ENCODE measurements around the gene ATP8A2. TPM values are rescaled to one million over a fixed set of nuclear protein-coding genes. Genes with fewer than 3 reads are reported as not detected.

ATP8A2 gene
- total and polyA plus RNA-seq, 9 of the 15 experiments (the other 6 are each of a cell fraction or from before 2014, with no cell fraction given), result under 0.01 to 0.33 (median 0.06) TPM; not detected in 4

DNA sequence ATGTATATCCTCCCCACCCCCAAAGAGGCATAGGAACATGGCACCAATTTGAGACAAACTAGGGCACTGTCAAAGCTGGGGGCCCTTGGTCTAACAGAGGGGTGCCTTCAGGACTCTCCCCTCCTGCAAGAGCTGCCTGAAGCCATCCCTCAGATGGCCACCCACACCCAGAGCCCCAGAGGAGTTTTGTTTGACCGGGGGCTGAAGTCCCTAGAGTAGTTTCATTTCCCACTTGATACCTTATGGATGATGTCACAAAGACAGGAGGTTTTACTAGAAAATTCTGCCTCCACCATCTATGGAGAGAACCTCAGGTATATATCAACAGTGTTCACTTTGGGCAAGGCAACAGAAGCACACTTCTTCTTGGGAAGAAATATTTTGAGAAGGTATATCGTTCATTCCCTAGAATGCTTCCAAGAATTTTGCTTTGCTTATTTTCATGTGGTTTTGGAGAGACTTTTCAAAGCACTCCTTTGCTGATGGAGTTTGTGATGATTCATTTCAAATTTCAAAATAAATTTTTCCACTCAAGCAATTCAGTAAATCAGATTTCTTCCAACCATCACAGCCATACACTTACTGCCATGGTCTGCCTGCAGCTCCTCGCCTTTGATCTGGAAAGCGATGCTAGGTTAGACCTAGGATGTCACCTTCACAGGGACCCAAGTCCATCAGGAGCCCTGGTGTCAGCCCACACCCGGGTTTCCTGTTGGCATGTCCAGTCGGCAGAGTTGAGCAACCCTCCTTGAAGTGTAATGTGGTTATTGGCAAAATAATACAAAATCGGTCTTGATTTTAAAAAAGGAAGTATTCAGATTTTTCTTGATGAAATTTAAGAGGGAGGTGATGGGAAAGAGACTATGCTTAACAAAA, 473.0 kb downstream of the ATP8A2 start:
- CTCF ChIA-PET (ENCODE audit: low intra/inter-chr PET ratio), result interaction anchor here (0.6 kb wide), 1 partner anchor 1604 kb away, joined by 3 read pairs; no protein-coding TSS in a partner anchor
- BruUV-seq (replicated peaks), result no TSS peak

More for the DNA sequence above, 473.0 kb downstream of the ATP8A2 start:
- Histone ChIP-seq H4K20me1 (replicated peaks; ENCODE audit: control insufficient read depth, insufficient read depth, low read length) (no peaks in the 10 kb centered on the region), H3K36me3 (ENCODE audit: control insufficient read depth, insufficient read depth, low read length) (no peaks in the 10 kb centered on the region), H3K4me1 (replicated peaks in 1 of 2; ENCODE audit: control insufficient read depth in 2 of 2, insufficient read depth in 2 of 2, low read length in 2 of 2) (no peaks in the 10 kb centered on the region), H3K27me3 (ENCODE audit: control insufficient read depth in 2 of 2, insufficient read depth in 2 of 2, low read length in 2 of 2) (peaks cover 0 to 7% of the 10 kb centered on the region in 2 experiments; a peak in 1 of 5 replicates), H3K4me3 (no peak overlapping the region), H3K9ac (ENCODE audit: insufficient read depth in 1 of 2, low read depth in 2 of 2, low read length in 2 of 2) (no peak overlapping the region), H3K79me2 (ENCODE audit: control insufficient read depth, insufficient read depth, low read length) (no peaks in the 10 kb centered on the region), H2AFZ (ENCODE audit: low read depth, low read length) (no peak overlapping the region), H3K9me1 (ENCODE audit: control insufficient read depth, insufficient read depth, low read length) (no peaks in the 10 kb centered on the region), H3K9me3 (replicated peaks; ENCODE audit: control insufficient read depth, insufficient read depth, low read depth, low read length) (no peaks in the 10 kb centered on the region), H3K4me2 (ENCODE audit: insufficient read depth, low read length) (no peak overlapping the region), H3K27ac (ENCODE audit: extremely low read depth, low read depth, low read length) (no peak overlapping the region)
- POLR2A ChIA-PET, result no interaction called here
- ATAC-seq (no peak), FAIRE-seq (no peak), DNase-seq (ENCODE audit: extremely low read depth in 1 of 4, low spot score in 3 of 4) (no peak)
- 0% methylated on average over 6 of the region's 7 CpGs for WGBS (ENCODE audit: insufficient coverage, low coverage, missing lambda C conversion rate)
- in situ Hi-C loops (cut with MboI), result no loop called here
- intact Hi-C loops (cut with micrococcal nuclease), result no loop called here
- no peak for TF ChIP-seq MYBL2 (IDR thresholded peaks at IDR 0.05; ENCODE audit: low read depth)
- no peak for TF ChIP-seq MYBL2 (CRISPR knock-in tag; IDR thresholded peaks at IDR 0.05; ENCODE audit: borderline replicate concordance)
- no peak for TF ChIP-seq PRMT5 (CRISPR knock-in tag; IDR thresholded peaks at IDR 0.05)
- TF ChIP-seq ZNF23 (CRISPR knock-in tag; IDR thresholded peaks at IDR 0.05), result no peak
- TF ChIP-seq NCOA6 (IDR thresholded peaks at IDR 0.05), result no peak
- TF ChIP-seq IRF2 (CRISPR knock-in tag; IDR thresholded peaks at IDR 0.05), result no peak
- no peak for TF ChIP-seq STAT5A (IDR thresholded peaks at IDR 0.05; ENCODE audit: borderline replicate concordance, low read length)
- TF ChIP-seq NCOR1 (IDR thresholded peaks at IDR 0.05), result no peak
- TF ChIP-seq NR2F6 (CRISPR knock-in tag; IDR thresholded peaks at IDR 0.05), result no peak
- no peak for TF ChIP-seq FIP1L1 (IDR thresholded peaks at IDR 0.05; ENCODE audit: low read depth, low read length, poor library complexity, severe bottlenecking)
- no peak for TF ChIP-seq EWSR1 (IDR thresholded peaks at IDR 0.05; ENCODE audit: borderline replicate concordance, low read depth, partially characterized antibody)
- no peak for TF ChIP-seq ZNF75A (CRISPR knock-in tag; IDR thresholded peaks at IDR 0.05)
- TF ChIP-seq JUNB (CRISPR knock-in tag; conservative IDR thresholded peaks at IDR 0.05), result no peak
- no peak for TF ChIP-seq PCBP2 (IDR thresholded peaks at IDR 0.05; ENCODE audit: low read depth, low read length, poor library complexity, severe bottlenecking)
- no peak for TF ChIP-seq HNRNPL (IDR thresholded peaks at IDR 0.05; ENCODE audit: low read depth, low read length)
- no peak for TF ChIP-seq ZNF444 (CRISPR knock-in tag; IDR thresholded peaks at IDR 0.05)

Measured in K562 (cell line).